Medulla oblongata (tissue), 1 donor: Measurements from ENCODE around the gene NT5DC2.

ENCODE experiments used
- DNase-seq: peaks from one replicate; pipeline ENCODE4 v3.0.0-alpha.2; 2015; ENCODE audit errors: extremely low spot score

The NT5DC2 gene

DNA sequence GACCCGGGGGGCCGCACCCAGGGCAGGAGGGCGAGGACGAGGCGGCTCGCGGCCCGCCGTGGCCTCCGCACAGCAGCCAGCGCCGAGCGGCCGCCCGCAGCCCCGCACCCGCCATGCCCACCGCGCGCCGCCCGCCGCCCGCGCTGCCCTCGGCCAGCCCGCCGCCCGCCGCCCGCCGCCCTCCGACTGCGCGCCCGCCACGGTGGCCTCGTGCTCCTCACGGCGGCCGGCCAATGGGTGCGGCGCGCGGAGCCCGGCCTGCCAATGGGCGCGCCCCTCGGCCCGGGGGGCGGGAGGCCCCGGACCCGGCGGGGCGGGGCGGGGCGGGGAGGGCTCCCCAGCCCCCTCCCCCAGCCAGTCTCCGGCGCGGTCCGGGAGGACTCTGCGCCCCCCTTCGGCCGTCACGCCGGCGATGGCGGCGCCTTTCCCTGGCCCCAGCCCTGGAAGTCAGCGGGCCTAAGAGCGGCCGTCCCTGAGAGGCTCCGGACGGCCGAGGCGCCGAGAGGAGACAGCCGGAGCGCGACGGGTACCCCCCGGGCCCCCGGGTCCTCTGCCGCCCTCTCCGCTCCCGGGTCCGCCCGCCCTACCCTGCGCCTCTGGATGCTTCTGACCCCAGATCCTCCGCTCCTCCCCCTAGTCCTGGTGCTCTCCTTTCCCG, at the start of gene NT5DC2:
NT5DC2 (minus strand) TSS at position 235 of the 658 bp plus-strand sequence; CDS start at position 115, 120 bp downstream.
- DNase-seq, result peak; percentile 74

DNA sequence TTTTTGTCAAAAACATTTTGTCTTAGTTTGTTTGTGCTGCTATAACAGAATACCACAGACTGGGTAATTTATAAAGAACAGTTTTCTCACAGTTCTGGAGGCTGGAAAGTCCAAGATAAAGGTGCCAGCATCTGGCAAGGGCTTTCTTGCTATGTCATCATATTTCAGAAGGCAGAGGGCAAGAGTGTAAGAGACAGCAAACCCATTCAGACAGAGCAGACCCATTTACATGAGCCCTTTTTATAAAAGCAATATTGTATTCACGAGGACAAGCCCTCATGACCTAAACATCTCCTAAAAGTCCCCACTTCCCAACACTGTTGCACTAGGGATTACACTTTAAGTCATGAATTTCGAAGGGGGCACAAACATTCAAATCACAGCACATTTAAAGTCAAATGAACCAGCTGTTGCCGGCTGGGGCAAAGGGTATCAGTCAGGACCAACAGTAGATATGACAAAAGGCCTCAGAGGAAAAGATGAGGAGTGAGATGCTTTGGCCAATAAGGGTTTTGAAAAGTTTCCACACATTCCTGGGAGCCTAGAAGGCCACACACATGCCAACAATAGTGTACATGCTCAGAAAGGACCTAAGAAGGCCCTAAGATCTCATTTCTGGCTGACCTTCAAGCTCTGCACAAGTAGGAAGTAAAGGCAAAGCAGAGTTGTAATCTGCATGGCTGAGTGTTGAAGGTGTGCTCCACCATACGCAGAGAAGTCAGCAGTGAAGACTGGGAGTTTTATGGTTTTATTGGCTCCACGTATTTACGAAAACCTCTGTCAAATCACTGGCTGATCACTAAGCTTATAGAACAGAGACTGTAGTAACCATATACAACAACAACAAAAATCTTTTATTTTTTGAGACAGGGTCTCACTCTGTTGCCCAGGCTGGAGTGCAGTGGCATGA, 40.7 kb upstream of the NT5DC2 start:
- no peak for DNase-seq

DNA sequence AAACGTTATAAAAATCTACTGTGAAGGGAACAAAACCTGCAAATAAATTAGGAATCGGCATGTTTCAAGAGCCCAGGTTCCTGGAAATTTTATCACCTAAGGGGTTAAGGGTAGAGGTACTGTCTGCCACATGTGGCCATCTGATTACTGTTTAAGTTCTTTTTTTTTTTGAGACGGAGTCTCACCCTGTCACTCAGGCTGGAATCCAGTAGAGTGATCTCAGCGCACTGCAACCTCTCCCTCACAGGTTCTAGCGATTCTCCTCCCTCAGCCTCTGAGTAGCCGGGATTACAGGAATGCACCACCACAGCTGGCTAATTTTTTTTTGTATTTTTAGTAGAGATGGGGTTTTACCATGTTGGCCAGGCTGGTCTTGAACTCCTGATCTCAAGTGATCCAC, 38.6 kb upstream of the NT5DC2 start:
- DNase-seq, result no peak

DNA sequence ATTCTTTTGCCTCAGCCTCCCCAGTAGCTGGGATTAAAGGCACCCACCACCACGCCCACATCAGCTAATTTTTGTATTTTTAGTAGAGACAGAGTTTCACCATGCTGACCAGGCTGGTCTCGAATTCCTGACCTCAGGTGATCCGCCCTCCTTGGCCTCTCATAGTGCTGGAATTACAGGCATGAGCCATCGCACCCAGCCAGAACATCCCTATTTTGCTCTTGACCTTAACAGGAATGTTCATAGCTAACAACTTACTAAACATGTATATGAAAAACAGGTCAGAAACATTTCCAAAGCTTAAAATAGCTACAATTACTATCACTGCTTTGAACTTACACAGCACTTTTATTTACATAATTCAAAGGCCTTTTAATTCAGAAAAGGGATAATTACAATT, 36.4 kb upstream of the NT5DC2 start:
- DNase-seq, result no peak

DNA sequence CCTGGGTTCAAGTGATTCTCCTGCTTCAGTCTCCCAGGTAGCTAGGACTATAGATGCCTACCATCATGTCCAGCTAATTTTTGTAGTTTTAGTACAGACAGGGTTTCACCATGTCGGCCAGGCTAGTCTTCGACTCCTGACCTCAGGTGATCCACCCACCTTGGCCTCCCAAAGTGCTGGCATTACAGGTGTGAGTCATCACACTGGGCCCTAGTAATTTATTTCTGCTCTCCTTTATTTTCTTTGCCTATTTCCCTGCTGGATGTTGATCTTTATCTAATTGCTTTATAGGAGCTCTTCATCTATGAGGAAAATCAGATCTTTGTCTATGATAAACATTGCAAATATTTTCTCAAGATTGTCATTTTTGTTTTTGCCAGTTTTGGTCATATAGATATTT, 34.4 kb upstream of the NT5DC2 start:
- DNase-seq, result no peak

DNA sequence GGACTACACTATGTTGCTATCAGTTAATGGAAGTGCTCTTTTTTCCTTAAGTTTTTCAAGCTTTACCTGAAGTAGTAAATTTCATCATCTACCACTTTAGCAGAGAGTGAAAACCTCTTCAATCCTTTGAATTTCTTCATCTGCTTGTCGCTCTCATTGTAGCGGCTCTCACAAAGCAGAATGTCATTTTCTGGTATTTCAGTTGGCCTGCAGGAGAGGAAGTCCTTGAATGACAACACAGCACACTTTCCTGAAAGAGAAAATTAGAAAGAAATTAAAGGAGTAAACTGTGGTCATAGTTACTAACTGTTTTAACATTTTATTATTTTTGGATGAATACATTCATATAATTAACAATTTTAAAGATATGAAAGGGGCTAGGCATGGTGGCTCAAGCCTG, 30.3 kb upstream of the NT5DC2 start:
- no peak for DNase-seq

DNA sequence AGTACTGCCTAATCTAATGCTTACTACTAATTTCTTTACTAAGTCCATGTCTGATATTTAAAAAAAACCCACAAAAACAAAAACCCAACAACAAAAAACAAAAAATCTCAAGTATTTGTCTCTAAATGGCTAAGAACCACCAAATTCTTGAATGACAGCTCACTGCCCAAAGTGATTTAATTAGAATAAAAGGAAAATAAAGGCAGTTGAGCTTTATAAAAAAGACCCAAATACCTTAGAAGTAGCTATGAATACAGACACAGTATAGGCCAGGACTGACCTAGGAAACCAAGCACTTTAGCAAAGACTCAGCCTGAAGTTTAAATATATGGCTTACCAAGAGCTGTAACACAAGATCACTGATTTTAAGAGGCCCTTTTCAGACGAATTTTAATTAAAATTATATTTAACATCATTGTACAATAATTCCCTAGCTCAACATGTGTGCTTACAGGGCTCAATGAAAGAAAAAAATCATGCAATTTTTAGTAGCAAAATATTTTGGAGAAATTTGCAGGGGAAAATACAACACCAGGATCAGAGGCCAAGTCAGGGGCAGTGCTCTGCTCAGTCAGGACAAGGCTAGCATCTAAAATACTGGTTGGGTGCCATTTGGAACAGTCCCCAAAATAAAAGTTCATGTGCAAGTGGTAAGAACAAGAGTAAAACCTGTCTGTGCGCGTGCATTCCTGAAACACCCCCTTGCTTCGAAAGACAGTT, 27.5 kb upstream of the NT5DC2 start:
- DNase-seq, result no peak

DNA sequence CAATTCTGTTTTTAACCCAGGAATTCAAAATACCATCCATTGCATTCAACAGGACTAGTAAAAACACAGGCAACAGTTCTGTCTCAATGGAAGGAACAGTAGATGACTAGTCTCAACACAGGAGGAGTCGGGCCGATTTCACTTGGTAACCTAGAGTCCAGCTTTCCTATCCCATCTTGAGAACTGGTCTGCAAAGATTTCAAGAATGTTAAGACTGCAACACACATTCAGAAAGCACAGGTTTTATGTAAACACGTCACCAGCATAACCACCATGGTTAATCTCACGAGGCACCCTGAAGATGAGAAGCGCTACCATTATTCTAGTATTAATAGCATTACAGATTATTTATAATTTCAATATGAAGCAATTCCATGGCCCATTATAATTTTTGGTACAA, 24.8 kb upstream of the NT5DC2 start:
- DNase-seq, result no peak

DNA sequence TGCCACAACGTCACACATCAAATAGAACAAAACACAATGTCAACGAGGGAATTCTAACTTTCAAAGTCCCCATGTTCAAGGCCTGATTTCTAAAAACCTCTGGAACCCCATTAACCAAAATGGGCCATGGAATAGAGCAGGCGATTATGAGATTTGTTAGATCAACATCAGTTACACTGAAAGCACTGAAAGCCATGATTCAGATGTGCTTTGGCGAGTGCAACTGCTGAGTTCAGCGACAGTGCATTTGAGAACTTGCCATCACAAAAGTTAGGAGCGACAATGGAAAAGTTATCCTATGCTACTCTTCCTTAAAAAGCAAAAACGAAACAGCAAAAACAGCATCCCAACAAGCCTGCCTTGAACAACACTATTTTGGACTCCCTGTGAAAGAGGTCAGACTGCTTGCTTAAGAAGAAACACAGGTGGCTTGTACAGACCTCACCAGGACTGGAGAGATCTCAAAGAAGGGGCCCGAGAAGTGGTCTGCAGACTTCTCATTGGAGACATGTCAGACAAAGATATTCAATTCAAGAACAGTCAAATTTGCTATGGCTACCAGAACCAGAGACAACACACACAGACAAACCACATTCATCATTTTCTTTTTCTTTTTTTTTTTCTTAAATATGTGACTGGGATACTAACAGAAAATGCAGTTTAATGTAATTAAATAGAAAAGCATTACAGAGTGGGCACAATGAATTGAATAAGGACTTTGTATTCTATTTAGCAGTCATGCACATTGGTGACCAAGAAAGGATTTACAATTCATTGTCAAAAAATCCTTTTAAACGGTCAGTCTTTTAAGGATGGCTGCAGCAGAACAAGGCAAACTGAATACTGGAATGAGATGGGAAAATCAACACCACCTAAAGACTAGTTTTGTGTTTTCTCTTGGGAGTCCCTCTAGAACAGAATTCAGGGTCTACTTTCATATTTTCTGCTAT, 23.6 kb upstream of the NT5DC2 start:
- peak; percentile 51 for DNase-seq

DNA sequence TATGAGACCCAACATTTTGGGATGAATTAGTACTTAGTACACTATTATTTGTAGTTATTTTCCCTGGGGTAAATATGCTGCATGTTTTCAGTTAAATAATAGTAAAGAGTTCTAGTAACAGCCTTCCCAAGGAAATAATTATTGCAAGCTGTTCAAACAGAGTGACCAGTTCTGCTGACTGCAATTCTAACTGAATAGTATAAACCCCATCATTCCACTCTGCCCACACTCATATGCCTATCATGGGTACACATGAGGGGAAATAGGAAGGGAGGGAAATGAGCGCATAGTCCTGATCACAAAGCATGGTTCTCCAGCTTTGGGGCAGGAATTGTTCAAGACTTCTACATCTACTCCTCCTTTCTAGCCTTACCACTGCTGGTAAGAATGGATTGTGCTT, 21.4 kb upstream of the NT5DC2 start:
- DNase-seq, result no peak

DNA sequence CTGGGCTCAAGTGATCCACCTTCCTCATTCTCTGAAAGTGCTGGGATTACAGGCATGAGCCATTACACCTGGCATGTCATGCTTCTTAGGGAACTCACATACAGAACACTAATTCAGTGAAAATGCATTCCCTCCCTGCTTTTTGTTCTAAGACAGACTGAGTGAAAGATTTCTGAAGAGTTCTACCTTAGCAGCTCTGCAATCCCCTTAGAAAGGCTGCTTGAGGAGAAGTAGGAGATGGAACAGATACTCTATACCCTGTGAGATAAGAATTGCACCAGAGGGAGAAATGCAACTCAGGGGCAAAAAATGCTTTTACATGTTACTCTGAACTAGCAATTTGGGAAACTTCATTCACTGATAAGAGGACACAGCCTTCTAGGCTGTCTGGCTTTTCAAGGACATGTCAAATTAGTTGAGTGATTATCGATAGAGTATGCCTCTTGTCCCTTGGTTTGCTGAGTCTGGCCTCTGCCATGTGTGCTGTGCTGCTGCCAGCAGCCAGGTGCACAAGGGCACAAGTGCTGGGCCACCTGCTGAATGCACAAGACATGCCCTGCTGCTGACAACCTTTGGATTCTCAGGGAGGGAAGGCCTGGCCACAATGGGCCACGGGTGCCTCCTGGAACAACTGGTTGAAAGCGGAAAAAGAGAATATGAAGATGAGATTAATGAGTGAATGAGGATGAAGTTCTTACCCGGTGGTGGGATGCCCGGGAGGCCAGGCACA, 20.5 kb upstream of the NT5DC2 start:
- DNase-seq, result no peak

DNA sequence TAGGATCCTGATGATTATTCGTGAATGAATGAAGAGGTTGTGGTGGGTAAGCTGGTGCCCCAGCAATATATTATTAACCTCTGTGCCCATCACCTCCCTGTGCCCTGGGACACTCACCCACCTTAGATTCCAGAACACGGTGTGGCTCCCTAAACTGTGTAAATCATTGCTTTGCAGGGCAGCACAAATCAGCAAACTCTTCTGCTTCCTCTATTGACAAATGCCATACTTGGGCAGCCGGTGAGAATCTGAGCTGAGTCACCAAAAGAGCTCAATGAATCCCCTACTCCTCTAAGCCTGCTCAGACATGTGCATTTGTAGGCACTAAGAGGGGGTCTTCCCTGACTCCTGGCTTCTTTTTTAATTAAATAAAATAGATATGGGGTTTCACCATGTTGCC, 18.4 kb upstream of the NT5DC2 start:
- DNase-seq, result no peak

DNA sequence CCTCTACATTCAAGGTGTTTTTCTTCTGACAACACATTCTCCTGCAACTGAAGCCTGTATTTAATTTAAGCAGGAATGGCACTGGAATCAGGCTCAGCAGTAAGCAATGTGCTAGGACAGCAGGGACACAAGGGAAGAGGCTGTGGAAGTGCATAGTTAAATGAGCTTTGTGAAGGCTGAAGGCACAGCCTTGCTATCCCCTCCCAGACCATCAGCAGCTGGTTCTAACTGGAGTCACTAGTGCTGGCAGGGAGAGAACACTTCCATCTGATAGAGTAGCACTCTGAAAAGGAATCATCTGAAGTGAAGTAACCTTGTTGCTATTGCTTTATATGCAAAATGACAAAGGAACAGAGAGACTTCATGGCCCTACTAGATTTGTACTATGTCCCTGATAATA, 17.5 kb upstream of the NT5DC2 start:
- DNase-seq, result peak; percentile 60

DNA sequence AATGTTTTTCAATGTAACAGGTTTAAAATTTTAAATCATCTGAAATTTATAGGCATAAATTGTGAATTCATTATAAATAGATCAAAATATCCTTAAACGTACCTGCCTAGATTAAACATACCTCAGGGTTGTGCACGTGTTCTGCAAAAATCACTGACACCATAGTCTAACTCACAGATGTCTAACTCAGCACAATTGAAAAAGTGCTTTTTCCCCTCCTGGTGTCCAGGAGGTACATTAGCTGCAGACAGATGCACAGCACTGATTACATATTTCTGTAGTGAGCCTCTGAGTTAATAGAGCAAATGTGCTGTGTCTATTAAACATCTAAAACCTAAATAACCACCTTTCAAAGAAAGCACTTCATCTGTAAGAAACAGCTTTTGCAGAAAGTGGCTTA, 13.5 kb upstream of the NT5DC2 start:
- no peak for DNase-seq

DNA sequence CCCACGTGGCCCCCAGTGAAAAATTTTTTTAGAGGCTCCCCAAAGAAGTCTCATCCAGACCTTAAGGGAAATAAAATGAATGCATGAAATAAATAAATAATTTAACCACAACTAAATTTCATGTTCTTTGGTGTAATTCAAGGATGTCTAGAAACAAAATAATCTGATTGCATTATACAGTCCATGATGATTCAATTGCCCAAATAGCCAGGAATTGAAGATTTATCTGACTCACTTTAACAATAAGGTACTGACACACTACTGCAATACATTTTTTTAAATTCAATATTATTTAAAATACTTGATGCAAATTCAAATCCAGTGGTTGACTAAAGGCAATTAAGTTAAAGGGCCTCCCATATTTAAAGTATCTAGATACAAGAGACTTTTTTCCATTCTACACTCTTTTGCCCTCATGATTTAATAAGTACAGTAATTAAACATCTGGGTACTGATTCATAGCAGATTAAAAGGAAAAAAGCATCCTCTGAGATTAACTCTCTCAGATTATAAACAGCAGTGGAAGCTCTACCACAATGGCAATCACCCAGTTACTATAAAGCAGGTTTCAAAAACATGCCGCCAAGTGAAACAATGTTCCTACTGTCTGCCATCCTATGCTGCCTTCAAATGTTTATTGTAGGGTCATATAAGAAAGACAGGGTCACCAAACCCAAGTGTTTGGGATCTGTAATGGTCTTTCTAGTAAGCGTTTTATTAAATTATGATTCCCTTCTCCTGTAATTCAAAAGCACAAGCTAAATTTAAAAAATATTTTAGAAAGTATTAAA, 12.6 kb upstream of the NT5DC2 start:
- no peak for DNase-seq

DNA sequence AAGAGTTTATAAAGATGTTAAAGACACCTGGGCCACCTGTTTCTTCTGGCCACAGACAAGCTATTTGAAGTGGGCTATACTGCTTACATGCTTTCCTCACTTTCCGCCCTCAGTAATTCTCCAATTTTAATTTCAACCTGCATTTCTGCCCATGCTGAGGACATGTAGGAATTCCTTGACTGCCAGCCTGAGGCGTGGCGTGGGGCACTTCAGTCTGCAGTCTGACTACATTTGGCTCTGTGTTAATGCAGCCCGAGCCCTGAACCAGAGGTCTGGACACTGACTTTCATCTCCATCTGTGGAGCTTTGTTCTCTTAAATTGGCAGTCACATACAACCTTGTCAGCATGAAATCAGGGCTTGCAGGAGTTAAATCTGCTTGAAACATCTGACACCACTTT, 11.3 kb upstream of the NT5DC2 start:
- no peak for DNase-seq

DNA sequence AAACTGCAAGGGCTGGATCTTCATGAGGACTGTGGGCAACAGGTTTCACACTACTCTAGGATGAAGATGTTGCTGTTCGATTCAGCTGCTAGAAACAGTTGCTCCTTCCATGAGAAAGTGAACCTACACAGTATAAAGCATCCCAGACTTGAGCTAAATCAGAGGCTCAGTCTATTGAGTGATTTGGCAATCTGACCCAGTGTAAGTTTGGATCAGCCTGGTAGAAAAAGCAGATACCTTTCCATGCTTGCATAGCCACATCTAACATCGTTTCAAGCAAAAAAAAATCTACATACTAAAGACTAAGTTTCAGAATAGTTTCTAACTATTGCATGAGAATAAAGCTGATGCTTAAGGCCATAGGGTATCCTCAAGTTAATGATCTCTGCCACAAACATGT, 7.4 kb upstream of the NT5DC2 start:
- DNase-seq, result no peak

DNA sequence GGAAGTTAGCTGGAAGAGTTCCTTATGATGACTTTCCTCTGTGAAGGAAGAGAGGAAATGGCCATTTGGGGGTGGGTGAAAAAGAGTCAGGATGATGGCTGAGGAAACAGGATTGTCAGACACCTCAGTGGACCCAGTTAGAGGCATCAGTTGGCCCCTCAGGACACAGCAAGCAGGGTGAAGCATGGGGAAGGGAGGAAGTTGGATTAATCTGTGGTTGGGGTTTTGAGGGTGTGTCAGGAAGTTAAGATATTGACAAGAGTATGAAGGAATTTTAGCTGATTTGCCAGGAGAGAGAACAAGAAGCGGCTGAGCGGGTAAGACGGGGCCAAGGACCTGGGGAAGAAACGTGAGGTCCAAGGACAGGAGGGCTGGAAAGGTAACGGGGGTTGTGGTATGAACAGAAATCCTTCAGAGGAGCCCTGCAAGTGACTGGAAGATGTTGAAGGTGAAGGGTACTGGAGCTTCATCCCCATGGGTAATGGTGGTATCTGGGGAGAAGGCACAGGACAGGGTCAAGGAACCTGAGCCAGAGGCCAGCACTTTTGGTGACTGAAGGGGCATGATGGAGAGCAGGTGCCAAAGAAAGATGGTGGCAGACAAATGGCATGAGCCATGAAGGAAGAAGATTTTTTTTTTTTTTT, 5.5 kb upstream of the NT5DC2 start:
- no peak for DNase-seq

DNA sequence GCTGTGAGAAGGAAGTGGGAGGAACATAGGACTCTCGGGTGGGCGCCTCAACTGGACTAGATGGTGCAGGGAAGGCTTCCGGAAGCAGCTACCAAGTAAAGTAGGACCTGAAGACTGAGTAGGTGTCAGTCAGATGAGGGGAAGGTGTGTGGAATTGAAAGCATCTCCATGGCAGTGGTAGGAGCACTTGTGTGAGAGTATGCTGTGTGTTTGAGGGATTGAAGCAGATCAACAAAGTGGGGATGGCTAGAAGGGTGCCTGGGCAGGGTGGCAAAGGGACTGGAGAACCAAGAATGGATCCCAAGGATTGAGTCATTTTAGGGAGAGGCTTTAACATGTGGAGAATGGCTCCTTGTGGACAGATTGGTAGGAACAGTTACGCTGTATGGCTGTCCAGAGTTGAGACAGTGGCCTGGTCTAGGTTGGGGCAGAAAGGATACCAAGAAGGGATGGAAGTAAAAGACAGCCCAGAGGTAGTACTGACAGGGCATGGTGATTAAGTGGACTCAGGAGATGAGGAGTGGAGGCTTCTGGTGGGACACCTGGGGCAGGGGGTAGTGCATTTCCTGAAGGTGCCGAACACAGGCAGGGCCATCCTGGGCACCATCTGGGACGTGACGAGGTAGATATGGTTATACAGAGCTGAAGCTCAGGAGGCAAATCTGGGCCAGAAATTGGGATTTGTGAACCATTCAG, 4.2 kb upstream of the NT5DC2 start:
- DNase-seq, result no peak
